GM12865 (cell line): Measurements from ENCODE around the gene TRIM62.
A peak's percentile ranks its signal among the peaks of the same experiment; 100 is the strongest.

Experiments used
- DNase-seq: peaks from one replicate; pipeline ENCODE4 v3.0.0; 2010; ENCODE audit warnings: low read depth
- H3K4me3 ChIP-seq: 2 replicates; pipeline ENCODE4 v1.5.1; 2011; ENCODE audit warnings: mild to moderate bottlenecking, low read depth, low read length, control low read depth
- TF ChIP-seq, protein P1 (sequence below): IDR thresholded peaks from 2 replicates; pipeline ENCODE4 v1.5.1; 2011; ENCODE audit warnings: low read length, control low read depth, low read depth, inconsistent platforms; ENCODE audit not compliant: insufficient read depth; ENCODE audit errors: missing control alignments

TRIM62 gene

DNA sequence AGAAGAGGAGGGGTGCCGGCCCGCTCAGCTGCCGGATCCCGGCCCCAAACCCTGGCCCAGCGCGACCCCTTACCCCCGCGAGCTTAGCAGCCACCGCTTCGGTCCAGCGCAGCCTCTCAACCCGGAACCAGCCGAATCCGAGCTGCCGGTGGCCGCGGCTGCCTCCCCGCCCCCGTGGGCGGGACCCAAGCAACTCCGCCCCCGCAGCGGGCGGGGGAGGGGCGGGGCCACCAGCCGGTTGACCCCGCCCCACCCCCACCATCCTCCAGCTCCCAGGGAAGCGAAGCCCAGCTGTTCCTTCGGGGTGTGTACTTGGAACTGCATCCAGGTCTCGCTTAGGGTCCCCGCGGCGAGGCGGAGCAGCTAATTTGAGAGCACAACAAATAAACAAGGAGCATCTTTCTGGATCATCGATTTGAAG lies at the start of gene TRIM62:
TRIM62 (minus strand) TSS at position 123 of the 421 bp plus-strand sequence. CDS start 611 bp downstream, outside the sequence.
- peak within 1 kb of the TSS; percentile 82 for H3K4me3 ChIP-seq
- peak; percentile 87 for DNase-seq
- TF ChIP-seq, protein P1, sequence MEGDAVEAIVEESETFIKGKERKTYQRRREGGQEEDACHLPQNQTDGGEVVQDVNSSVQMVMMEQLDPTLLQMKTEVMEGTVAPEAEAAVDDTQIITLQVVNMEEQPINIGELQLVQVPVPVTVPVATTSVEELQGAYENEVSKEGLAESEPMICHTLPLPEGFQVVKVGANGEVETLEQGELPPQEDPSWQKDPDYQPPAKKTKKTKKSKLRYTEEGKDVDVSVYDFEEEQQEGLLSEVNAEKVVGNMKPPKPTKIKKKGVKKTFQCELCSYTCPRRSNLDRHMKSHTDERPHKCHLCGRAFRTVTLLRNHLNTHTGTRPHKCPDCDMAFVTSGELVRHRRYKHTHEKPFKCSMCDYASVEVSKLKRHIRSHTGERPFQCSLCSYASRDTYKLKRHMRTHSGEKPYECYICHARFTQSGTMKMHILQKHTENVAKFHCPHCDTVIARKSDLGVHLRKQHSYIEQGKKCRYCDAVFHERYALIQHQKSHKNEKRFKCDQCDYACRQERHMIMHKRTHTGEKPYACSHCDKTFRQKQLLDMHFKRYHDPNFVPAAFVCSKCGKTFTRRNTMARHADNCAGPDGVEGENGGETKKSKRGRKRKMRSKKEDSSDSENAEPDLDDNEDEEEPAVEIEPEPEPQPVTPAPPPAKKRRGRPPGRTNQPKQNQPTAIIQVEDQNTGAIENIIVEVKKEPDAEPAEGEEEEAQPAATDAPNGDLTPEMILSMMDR: no peak

DNA sequence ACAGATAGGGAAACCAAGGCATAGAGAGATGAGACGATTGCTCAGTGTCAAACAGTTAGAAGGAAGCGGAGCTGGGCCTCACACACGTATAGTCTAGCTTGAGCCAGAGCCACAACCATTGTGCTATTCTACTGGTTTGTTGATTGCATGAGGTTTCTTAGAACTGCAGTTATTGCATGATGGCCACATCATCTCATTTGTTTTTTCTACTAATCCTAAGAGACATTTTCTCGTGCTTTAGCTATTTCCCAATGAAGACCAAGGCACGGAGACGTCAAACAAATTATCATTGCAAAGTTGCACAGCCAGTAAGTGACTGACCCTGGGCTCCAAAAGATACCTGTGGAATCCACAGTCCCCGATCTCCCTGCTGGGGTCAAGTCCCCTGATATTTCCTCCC lies 49.3 kb upstream of the TRIM62 start:
- TF ChIP-seq, protein P1: no peak
- no peak overlapping the region for H3K4me3 ChIP-seq

DNA sequence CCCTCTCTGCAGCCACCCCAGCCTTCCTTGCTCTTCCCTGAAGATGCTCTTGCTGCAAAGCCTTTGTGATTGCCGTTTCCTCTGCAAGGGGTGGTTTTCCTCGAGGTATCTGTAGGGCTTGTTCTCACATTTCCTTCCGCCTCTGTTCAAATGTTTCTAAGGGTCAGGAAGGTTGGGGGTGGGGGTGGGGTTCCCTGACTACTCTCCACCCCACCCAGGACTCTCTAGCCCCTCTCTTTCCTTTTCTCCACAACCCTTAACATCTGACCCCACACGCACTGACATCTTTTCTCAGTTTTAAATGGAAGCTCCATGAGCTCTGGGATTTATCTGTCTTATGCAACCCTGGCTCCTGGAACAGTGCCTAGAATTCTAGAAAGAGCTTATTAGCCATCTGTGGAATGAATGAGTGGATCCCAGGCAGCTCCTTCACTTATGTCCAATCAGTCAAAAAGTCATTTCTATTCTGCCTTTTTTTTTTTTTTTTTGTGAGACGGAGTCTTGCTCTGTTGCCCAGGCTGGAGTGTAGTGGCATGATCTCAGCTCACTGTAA lies 47.2 kb upstream of the TRIM62 start:
- TF ChIP-seq, protein P1: no peak
- no peak for DNase-seq
- H3K4me3 ChIP-seq: no peak overlapping the region

More for the DNA sequence above, 49.3 kb upstream of the TRIM62 start:
- no peak for DNase-seq

DNA sequence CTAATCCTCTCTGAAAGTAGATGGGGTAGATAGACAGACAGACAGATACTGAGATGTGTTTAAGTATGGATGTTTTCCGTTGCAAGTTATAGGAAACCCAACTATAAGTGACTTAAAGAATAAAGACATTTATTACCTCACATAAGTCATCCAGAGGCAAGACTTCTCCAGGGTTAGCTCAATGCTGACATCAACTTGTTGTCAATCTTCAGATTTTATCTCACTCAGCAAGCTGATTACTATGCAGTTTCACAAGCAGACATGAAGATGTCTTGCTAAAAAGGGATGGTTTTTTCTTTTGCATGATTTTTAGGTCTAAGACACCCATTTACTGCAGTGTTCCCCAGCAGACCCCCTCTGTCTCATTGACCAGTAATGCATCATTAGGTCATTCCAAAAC lies 43.7 kb upstream of the TRIM62 start:
- no peak overlapping the region for H3K4me3 ChIP-seq
- DNase-seq: no peak
- TF ChIP-seq, protein P1: no peak

DNA sequence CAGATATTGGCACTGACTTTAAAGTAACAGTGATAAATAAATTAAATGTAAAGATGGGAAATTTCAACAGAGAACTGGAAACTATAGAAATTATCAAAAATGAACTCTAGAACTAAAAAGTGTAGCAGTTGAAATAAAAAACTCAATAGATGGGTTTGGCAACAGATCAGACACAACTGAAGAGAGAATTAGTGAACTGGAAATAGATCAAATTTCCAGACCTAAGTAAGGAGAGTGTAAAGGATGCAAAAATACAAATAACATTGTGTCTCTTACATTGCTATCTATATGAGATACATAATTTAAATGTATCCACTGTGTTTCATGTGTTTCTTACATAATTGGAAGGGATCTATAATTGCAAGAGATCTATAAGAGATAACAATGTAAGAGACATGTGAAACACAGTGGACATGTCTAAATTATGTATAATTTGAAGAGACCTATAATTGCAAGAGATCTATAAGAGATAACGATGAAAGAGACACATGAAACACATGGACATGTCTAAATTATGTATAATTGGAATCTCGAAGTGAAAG lies 42.4 kb upstream of the TRIM62 start:
- TF ChIP-seq, protein P1: no peak
- no peak for DNase-seq
- no peak overlapping the region for H3K4me3 ChIP-seq

DNA sequence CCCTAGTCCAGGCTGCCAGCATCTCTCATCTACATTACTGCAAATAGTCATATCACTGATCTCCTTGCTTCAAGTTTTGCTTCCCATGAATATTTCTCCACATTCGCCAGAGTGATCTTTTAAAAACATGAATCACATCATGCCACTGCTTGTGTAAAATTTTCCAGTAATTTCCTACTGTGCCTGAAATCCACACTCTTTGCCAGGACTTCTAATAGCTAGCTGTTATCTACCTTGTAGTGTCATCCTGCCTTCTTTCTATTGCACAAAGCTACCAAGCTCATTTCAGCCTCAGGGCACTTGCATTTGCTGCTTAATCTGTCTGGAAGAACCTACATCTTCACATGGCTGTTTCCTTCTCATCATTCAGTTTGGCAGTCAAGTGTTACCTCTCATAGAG lies 40.5 kb upstream of the TRIM62 start:
- H3K4me3 ChIP-seq: no peak overlapping the region
- DNase-seq: no peak
- TF ChIP-seq, protein P1: no peak

DNA sequence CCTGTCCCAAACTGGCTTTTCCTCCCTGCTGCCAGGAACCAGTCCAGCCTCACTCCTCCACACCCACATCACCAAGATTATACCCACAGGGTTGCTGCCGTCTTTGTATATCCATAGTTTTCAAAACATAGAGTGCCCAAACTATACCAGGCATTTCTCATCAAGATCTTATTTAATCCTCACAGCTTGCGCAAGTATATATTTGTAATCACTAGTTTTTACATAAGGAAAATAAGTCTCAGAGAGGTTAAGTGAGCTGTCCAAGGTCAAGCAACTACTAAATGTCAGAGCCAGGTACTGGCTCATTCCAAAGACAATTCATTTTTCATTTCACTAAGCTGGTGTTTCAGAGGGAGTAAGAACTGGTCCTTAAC lies 39.5 kb upstream of the TRIM62 start:
- DNase-seq: no peak
- no peak overlapping the region for H3K4me3 ChIP-seq
- TF ChIP-seq, protein P1: no peak
